SK-N-SH (cell line): ENCODE measurements around the gene PGAP3.

Experiments
- EZH2phosphoT487 ChIP-seq: fragments of 200-600 bp; sonication (generic); IDR thresholded peaks from 2 replicates; pipeline ENCODE4 v1.6.1; 2017; ENCODE audit warnings: low read depth, mixed run types, mild to moderate bottlenecking, antibody characterized with exemption, moderate library complexity, borderline replicate concordance
- RAD21 ChIP-seq: IDR thresholded peaks from 2 replicates; pipeline ENCODE4 v1.6.1; 2012; ENCODE audit warnings: mild to moderate bottlenecking, low read length
- SIN3A ChIP-seq: IDR thresholded peaks from 2 replicates; pipeline ENCODE4 v1.6.1; 2012; ENCODE audit warnings: low read depth, mild to moderate bottlenecking, low read length, moderate library complexity, borderline replicate concordance
- TF ChIP-seq, protein P1 (sequence below): fragments of 200-600 bp; sonication (generic); IDR thresholded peaks from 2 replicates; pipeline ENCODE4 v1.6.1; 2017; ENCODE audit warnings: antibody characterized with exemption, mild to moderate bottlenecking, moderate library complexity

- TF ChIP-seq RAD21: no peak
- no peak for TF ChIP-seq SIN3A
- TF ChIP-seq, protein P1, sequence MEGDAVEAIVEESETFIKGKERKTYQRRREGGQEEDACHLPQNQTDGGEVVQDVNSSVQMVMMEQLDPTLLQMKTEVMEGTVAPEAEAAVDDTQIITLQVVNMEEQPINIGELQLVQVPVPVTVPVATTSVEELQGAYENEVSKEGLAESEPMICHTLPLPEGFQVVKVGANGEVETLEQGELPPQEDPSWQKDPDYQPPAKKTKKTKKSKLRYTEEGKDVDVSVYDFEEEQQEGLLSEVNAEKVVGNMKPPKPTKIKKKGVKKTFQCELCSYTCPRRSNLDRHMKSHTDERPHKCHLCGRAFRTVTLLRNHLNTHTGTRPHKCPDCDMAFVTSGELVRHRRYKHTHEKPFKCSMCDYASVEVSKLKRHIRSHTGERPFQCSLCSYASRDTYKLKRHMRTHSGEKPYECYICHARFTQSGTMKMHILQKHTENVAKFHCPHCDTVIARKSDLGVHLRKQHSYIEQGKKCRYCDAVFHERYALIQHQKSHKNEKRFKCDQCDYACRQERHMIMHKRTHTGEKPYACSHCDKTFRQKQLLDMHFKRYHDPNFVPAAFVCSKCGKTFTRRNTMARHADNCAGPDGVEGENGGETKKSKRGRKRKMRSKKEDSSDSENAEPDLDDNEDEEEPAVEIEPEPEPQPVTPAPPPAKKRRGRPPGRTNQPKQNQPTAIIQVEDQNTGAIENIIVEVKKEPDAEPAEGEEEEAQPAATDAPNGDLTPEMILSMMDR: no peak
- no peak for TF ChIP-seq EZH2phosphoT487
Measured at GRCh38 chr17:39651923-39652586, 35.8 kb downstream of the PGAP3 start.
